Fibroblast of lung (primary cell): Measurements from ENCODE around the gene TBC1D23.

ENCODE experiments used
- EZH2 ChIP-seq: IDR thresholded peaks from 2 replicates; pipeline ENCODE4 v1.5.1; 2012; ENCODE audit warnings: low read length, control low read depth, mild to moderate bottlenecking; ENCODE audit errors: missing control alignments
- TF ChIP-seq, protein P1 (sequence below), 2 donors: IDR thresholded peaks in 1 of 2; conservative IDR thresholded peaks in 1 of 2; 1 replicate in 1 of 2; 2 replicates in 1 of 2; pipeline ENCODE4 v1.5.1; 2011 to 2012; ENCODE audit warnings: low read length in 2 of 2, control low read depth in 1 of 2, inconsistent platforms in 1 of 2, low read depth in 1 of 2, mild to moderate bottlenecking in 1 of 2

DNA sequence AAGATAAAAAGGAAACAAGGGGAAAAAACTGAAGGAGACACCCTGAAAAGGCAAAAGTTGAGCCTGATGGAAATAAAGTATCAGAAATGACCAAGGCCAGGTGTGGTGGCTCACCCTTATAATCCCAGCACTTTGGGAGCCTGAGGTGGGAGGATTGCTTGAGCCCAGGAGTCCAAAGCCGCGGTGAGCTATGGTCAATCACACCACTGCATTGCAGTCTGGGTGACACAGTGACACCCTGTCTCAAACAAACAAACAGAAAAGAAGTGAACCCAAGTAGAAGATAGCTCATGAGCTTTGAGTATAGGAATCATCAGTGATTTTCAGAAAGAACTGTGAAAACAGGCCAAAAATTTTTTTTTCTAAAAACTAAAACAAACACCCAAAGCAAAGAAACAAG is 26.4 kb upstream of the TBC1D23 start:
- TF ChIP-seq, protein P1, sequence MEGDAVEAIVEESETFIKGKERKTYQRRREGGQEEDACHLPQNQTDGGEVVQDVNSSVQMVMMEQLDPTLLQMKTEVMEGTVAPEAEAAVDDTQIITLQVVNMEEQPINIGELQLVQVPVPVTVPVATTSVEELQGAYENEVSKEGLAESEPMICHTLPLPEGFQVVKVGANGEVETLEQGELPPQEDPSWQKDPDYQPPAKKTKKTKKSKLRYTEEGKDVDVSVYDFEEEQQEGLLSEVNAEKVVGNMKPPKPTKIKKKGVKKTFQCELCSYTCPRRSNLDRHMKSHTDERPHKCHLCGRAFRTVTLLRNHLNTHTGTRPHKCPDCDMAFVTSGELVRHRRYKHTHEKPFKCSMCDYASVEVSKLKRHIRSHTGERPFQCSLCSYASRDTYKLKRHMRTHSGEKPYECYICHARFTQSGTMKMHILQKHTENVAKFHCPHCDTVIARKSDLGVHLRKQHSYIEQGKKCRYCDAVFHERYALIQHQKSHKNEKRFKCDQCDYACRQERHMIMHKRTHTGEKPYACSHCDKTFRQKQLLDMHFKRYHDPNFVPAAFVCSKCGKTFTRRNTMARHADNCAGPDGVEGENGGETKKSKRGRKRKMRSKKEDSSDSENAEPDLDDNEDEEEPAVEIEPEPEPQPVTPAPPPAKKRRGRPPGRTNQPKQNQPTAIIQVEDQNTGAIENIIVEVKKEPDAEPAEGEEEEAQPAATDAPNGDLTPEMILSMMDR (conservative IDR thresholded peaks at IDR 0.05 in 1 of 2, IDR thresholded peaks at IDR 0.05 in 1 of 2; ENCODE audit: low read depth in 1 of 2, low read length in 2 of 2): no peak
- no peak for TF ChIP-seq EZH2
